HEK293 (cell line): ENCODE results near the gene CDX1.

ENCODE experiments used
- CTCF ChIA-PET: fragments of 350-600 bp; formaldehyde crosslinking; extraction: SDS; loops from one replicate; lab custom pipeline; 2021; ENCODE audit warnings: antibody characterized with exemption; lab: Yijun Ruan, JAX
- POLR2A ChIA-PET: fragments of 300-600 bp; formaldehyde crosslinking; extraction: SDS; loops from one replicate; lab custom pipeline; 2020; ENCODE audit warnings: antibody characterized with exemption, inconsistent platforms; lab: Yijun Ruan, JAX
- H3K27ac ChIP-seq: fragments of 200-500 bp; sonication (Bioruptor generic); 2 replicates; pipeline ENCODE4 v1.5.1; 2014; ENCODE audit warnings: low read depth, low read length, control low read depth, inconsistent platforms; ENCODE audit errors: extremely low read depth
- H3K36me3 ChIP-seq, 2 experiments: fragments of 200-500 bp in 1 of 2; sonication (Bioruptor generic) in 1 of 2; 1 replicate in 1 of 2; 2 replicates in 1 of 2; pipeline ENCODE4 v1.5.1; 2014 to 2017; ENCODE audit warnings: inconsistent platforms in 2 of 2, low read length in 2 of 2; ENCODE audit not compliant: control insufficient read depth in 2 of 2, insufficient read depth in 1 of 2
- H3K4me1 ChIP-seq: fragments of 200-500 bp; sonication (Bioruptor generic); 2 replicates; pipeline ENCODE4 v1.5.1; 2014; ENCODE audit warnings: mild to moderate bottlenecking, low read length, inconsistent platforms; ENCODE audit not compliant: control insufficient read depth, insufficient read depth
- H3K4me3 ChIP-seq: 2 replicates; pipeline ENCODE4 v1.5.1; 2011; ENCODE audit warnings: low read depth, mild to moderate bottlenecking, control low read depth, low read length, moderate library complexity
- H3K9me3 ChIP-seq: fragments of 200-500 bp; sonication (Bioruptor generic); 2 replicates; pipeline ENCODE4 v1.5.1; 2014; ENCODE audit warnings: low read depth, low read length, inconsistent platforms; ENCODE audit not compliant: control insufficient read depth, insufficient read depth
- FEZF1 ChIP-seq: fragments of 450-650 bp; formaldehyde crosslinking; IDR thresholded peaks from 2 replicates; pipeline ENCODE4 v1.5.1; 2016; ENCODE audit warnings: missing biosample characterization, missing genetic modification characterization
- REPIN1 ChIP-seq: fragments of 450-650 bp; formaldehyde crosslinking; IDR thresholded peaks from 2 replicates; pipeline ENCODE4 v1.5.1; 2017; ENCODE audit warnings: missing biosample characterization, missing genetic modification characterization, low read depth
- REST ChIP-seq: fragments of 450-650 bp; formaldehyde crosslinking; IDR thresholded peaks from 2 replicates; pipeline ENCODE4 v1.5.1; 2016; ENCODE audit warnings: missing biosample characterization, missing genetic modification characterization
- SCRT2 ChIP-seq: fragments of 450-650 bp; formaldehyde crosslinking; IDR thresholded peaks from 2 replicates; pipeline ENCODE4 v1.5.1; 2016; ENCODE audit warnings: missing biosample characterization, missing genetic modification characterization
- SP3 ChIP-seq: fragments of 450-650 bp; formaldehyde crosslinking; IDR thresholded peaks from 2 replicates; pipeline ENCODE4 v1.5.1; 2016; ENCODE audit warnings: missing biosample characterization, missing genetic modification characterization
- WT1 ChIP-seq: fragments of 450-650 bp; formaldehyde crosslinking; IDR thresholded peaks from 2 replicates; pipeline ENCODE4 v1.5.1; 2016; ENCODE audit warnings: missing biosample characterization, missing genetic modification characterization
- ZIC2 ChIP-seq: fragments of 450-650 bp; formaldehyde crosslinking; IDR thresholded peaks from 2 replicates; pipeline ENCODE4 v1.5.1; 2016; ENCODE audit warnings: missing biosample characterization, missing genetic modification characterization
- ZNF114 ChIP-seq: fragments of 450-650 bp; formaldehyde crosslinking; IDR thresholded peaks from 2 replicates; pipeline ENCODE4 v1.5.0; 2017; ENCODE audit warnings: missing biosample characterization, missing genetic modification characterization
- ZNF133 ChIP-seq: fragments of 450-650 bp; formaldehyde crosslinking; IDR thresholded peaks from 2 replicates; pipeline ENCODE4 v1.5.1; 2016; ENCODE audit warnings: missing biosample characterization, missing genetic modification characterization
- ZNF148 ChIP-seq: fragments of 450-650 bp; formaldehyde crosslinking; IDR thresholded peaks from 2 replicates; pipeline ENCODE4 v1.5.0; 2017; ENCODE audit warnings: missing biosample characterization, missing genetic modification characterization, borderline replicate concordance
- ZNF157 ChIP-seq: fragments of 450-650 bp; formaldehyde crosslinking; IDR thresholded peaks from 2 replicates; pipeline ENCODE4 v1.5.1; 2016; ENCODE audit warnings: missing biosample characterization, missing genetic modification characterization
- ZNF16 ChIP-seq: fragments of 450-650 bp; formaldehyde crosslinking; IDR thresholded peaks from 2 replicates; pipeline ENCODE4 v1.5.1; 2016; ENCODE audit warnings: low read depth, missing biosample characterization, missing genetic modification characterization
- ZNF18 ChIP-seq: fragments of 450-650 bp; formaldehyde crosslinking; IDR thresholded peaks from 2 replicates; pipeline ENCODE4 v1.5.1; 2016; ENCODE audit warnings: missing biosample characterization, missing genetic modification characterization
- ZNF335 ChIP-seq: fragments of 450-650 bp; formaldehyde crosslinking; conservative IDR thresholded peaks from 2 replicates; pipeline ENCODE4 v1.5.1; 2016; ENCODE audit warnings: missing biosample characterization, missing genetic modification characterization
- ZNF354C ChIP-seq: fragments of 450-650 bp; formaldehyde crosslinking; IDR thresholded peaks from 2 replicates; pipeline ENCODE4 v1.5.1; 2016; ENCODE audit warnings: missing biosample characterization, missing genetic modification characterization, low read depth, borderline replicate concordance
- ZNF488 ChIP-seq: fragments of 450-650 bp; formaldehyde crosslinking; IDR thresholded peaks from 2 replicates; pipeline ENCODE4 v1.5.1; 2016; ENCODE audit warnings: missing biosample characterization, missing genetic modification characterization
- ZNF548 ChIP-seq: fragments of 450-650 bp; formaldehyde crosslinking; IDR thresholded peaks from 2 replicates; pipeline ENCODE4 v1.5.1; 2016; ENCODE audit warnings: missing biosample characterization, missing genetic modification characterization
- ZNF596 ChIP-seq: fragments of 450-650 bp; IDR thresholded peaks from 2 replicates; pipeline ENCODE4 v1.5.0; 2018; ENCODE audit warnings: missing biosample characterization, mild to moderate bottlenecking, missing genetic modification characterization, moderate library complexity
- ZNF623 ChIP-seq: fragments of 450-650 bp; formaldehyde crosslinking; IDR thresholded peaks from 2 replicates; pipeline ENCODE4 v1.5.1; 2016; ENCODE audit warnings: missing biosample characterization, missing genetic modification characterization
- ZNF629 ChIP-seq: fragments of 450-650 bp; formaldehyde crosslinking; IDR thresholded peaks from 2 replicates; pipeline ENCODE4 v1.5.1; 2017; ENCODE audit warnings: missing biosample characterization, missing genetic modification characterization
- ZNF658 ChIP-seq: fragments of 450-650 bp; formaldehyde crosslinking; IDR thresholded peaks from 2 replicates; pipeline ENCODE4; 2016; ENCODE audit warnings: missing biosample characterization, missing genetic modification characterization
- ZNF768 ChIP-seq: fragments of 450-650 bp; formaldehyde crosslinking; IDR thresholded peaks from 2 replicates; pipeline ENCODE4 v1.5.1; 2018; ENCODE audit warnings: missing biosample characterization, mild to moderate bottlenecking, missing genetic modification characterization
- ZNF830 ChIP-seq: fragments of 450-650 bp; IDR thresholded peaks from 2 replicates; pipeline ENCODE4 v1.5.0; 2018; ENCODE audit warnings: missing biosample characterization, missing genetic modification characterization, low read depth, mild to moderate bottlenecking, moderate library complexity
- ZNF843 ChIP-seq: fragments of 450-650 bp; formaldehyde crosslinking; IDR thresholded peaks from 2 replicates; pipeline ENCODE4 v1.5.1; 2016; ENCODE audit warnings: missing biosample characterization, missing genetic modification characterization
- ZSCAN16 ChIP-seq: fragments of 450-650 bp; formaldehyde crosslinking; IDR thresholded peaks from 2 replicates; pipeline ENCODE4 v1.5.1; 2016; ENCODE audit warnings: missing biosample characterization, missing genetic modification characterization
- ZSCAN18 ChIP-seq: fragments of 450-650 bp; formaldehyde crosslinking; IDR thresholded peaks from 2 replicates; pipeline ENCODE4 v1.5.1; 2016; ENCODE audit warnings: missing biosample characterization, missing genetic modification characterization

The CDX1 gene

GRCh38 chr5:150182774-150183173, 16.2 kb downstream of the CDX1 start:
- TF ChIP-seq SCRT2 (tag by site-specific recombination) (no peak), ZNF596 (tag by site-specific recombination) (no peak), ZNF768 (peak; percentile 85), ZNF548 (no peak), ZNF335 (tag by site-specific recombination) (no peak), SP3 (tag by site-specific recombination) (no peak), ZNF830 (tag by site-specific recombination) (no peak), ZNF133 (tag by site-specific recombination) (no peak)
- ChIA-PET POLR2A (no interaction called here), CTCF (interaction anchor here (1.1 kb wide), 1 partner anchor 168 kb away, joined by 3 read pairs; no protein-coding TSS in a partner anchor)
- H3K27ac ChIP-seq, result no peak overlapping the region
- H3K4me1 ChIP-seq, result 0 out of 2 replicates have a peak, but pooled peaks cover 3% of the 10 kb centered on the region
- H3K9me3 ChIP-seq, result no peaks in the 10 kb centered on the region
- no peaks in the 10 kb centered on the region for H3K36me3 ChIP-seq
- H3K4me3 ChIP-seq, result no peak overlapping the region

GRCh38 chr5:150183436-150183835, 16.9 kb downstream of the CDX1 start:
- Histone ChIP-seq H3K36me3 (no peaks in the 10 kb centered on the region), H3K4me3 (no peak overlapping the region), H3K27ac (no peak overlapping the region), H3K9me3 (no peaks in the 10 kb centered on the region), H3K4me1 (0 out of 2 replicates have a peak, but pooled peaks cover 3% of the 10 kb centered on the region)
- POLR2A ChIA-PET, result no interaction called here
- CTCF ChIA-PET, result interaction anchor here (1.0 kb wide), 1 partner anchor 22 kb away, joined by 5 read pairs; no protein-coding TSS in a partner anchor
- TF ChIP-seq ZNF148 (tag by site-specific recombination), result no peak
- TF ChIP-seq ZNF16, result no peak
- no peak for TF ChIP-seq REPIN1
- TF ChIP-seq REST, result no peak
- TF ChIP-seq ZNF18 (tag by site-specific recombination), result no peak
- no peak for TF ChIP-seq ZNF157 (tag by site-specific recombination)
- no peak for TF ChIP-seq FEZF1 (tag by site-specific recombination)
- TF ChIP-seq ZNF843 (tag by site-specific recombination), result no peak
- no peak for TF ChIP-seq ZNF623 (tag by site-specific recombination)
- TF ChIP-seq ZSCAN18 (tag by site-specific recombination), result no peak
- TF ChIP-seq ZNF354C, result no peak
- TF ChIP-seq ZNF488 (tag by site-specific recombination), result no peak
- TF ChIP-seq ZNF629 (tag by site-specific recombination), result no peak
- TF ChIP-seq ZSCAN16 (tag by site-specific recombination), result no peak
- no peak for TF ChIP-seq WT1 (tag by site-specific recombination)
- no peak for TF ChIP-seq ZNF114 (tag by site-specific recombination)
- TF ChIP-seq ZNF658 (tag by site-specific recombination), result no peak
- no peak for TF ChIP-seq ZNF133 (tag by site-specific recombination)
- no peak for TF ChIP-seq ZIC2
